RPMI8226 (cell line): ENCODE results near the gene GRM7.

Experiments used
- DNase-seq: peaks from one replicate; pipeline ENCODE4 v3.0.0-alpha.2; 2015

GRM7 gene

DNA sequence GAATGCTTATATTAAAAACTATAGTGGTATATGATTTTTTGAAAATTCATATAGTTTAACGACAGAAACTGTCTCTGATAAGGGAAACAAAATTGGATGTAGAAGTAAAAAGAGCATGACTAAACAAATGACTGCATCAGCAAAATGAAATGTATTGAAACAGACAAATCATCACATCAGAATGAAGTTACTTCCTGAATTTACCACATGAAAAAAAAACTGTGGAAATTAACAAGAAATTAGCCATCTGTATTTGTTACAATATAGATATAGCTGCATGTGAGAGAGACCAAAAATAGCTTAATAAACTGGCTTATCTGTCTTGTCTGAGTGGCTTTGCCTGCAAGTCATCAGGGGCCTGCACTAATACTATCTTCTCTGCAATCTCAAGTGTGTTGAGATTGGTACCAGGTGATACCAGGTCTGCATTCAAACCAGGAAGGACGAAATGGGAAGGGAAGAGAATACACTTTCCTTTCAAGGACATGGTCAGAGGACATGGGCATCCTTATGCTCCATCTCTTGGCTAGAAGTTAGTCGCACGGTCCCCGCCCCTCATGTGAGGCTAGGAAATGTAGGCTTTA is 388.7 kb downstream of the GRM7 start:
- no peak for DNase-seq

DNA sequence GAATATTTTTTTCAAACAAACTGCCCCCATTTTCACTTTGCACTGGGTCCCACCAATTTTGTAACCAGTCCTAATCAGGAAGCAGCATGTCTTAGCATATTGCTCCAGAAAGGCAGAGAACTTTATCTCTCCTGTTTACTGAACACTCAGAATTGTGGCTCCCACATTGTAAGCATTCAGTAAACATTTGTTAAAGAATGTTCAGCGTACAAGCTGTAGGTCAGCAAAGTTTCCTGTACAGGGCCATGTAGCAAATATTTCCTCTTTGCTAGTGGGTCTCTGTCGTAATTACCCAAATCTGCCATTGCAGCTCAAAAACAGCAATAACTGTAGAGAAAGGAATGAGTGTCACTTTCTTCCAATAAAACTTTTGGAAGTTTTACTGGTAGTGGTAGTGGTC is 393.3 kb downstream of the GRM7 start:
- no peak for DNase-seq

DNA sequence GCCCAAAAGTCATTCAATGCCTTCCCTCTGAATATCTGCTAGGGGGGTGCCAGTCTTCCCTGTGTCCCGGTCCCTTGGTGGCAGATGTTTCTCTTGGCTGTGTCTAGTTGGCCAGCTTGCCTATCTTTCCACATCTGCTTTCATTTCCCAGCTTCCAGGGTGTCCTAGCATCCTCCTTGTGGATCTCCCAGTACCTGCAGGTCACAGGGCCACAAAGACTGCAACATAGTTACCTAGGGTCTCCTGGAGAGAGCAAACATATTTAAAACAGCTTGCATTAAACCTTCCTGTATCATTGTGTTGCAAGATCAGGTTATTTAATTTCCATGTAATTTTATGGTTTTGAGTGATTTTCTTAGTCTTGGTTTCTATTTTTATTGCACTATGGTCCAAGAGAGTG is 400.1 kb downstream of the GRM7 start:
- no peak for DNase-seq

DNA sequence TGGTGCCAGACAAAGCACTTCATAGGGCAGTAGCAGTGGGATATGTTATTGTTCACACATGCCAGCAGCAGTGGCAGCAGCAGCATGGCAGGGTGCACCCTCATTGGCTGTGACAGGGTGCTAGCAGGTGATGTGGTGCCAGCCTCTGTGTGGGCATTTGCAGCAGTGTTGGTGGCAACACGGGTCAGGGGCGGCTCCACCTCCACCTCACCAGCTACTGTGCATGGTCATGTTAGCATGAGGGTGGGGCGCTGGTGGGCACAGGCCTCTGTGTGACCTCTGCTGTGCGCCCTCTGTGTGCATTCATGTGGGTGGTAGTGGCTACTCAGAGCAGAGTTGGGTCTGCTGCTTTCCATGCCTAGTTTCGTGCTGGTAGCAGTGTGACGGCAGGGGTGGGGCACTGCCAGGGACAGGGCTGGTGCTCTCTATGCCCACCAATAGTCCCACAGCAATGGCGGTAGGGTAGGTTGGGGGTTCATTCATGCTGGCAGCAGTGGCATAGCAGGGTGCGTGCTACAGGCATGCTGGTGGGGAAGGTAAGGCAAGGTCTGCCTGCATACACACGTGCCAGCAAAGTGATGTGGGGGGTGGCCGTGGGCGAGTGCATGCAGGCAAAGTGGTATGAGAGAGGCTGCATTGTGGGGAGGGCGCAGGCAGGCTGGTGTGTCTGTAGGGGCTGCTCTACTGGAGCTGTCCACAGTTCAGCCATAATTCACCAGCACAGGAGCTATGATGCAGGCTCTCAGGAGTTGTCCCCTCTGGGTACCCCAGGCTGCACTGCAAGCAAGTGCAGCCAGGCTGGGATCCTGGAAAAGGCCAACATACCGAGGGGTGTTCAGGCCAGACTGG is 402.7 kb downstream of the GRM7 start:
- no peak for DNase-seq

DNA sequence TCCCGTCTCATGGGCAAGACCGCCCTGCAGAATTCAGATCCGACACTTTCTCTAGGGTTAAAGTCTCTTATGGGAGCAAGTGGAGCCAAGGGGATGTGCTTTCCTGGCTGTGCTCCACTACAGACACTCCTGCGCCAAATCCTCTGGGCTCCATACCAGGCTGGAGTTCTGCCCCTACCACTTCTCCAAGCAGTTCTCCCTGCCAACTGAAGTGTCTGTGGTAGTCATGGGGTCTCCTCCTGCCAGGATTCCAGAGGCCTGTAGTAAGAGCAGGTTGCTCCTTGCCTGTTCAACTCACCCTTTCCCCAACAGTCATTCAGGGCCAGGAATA is 403.2 kb downstream of the GRM7 start:
- DNase-seq, result no peak

DNA sequence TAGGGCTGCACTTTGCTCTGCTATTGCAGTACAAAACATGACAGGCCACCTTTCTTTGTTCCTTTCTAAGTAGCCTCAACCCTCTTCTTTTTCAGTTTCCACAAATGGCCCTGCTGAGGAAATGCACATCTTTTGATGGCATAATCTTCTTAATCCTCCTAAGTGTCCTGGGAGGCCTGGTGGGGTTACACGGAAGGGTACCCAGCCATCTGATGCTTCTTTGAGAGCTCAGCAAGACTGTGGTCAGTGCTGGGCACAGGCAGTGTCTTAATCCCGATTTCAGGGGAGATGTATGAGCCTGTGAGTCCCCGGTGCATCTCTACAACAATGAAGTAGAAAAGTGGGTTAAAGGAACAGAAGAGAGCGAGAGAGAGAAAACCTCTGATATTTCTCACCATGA is 404.8 kb downstream of the GRM7 start:
- no peak for DNase-seq

DNA sequence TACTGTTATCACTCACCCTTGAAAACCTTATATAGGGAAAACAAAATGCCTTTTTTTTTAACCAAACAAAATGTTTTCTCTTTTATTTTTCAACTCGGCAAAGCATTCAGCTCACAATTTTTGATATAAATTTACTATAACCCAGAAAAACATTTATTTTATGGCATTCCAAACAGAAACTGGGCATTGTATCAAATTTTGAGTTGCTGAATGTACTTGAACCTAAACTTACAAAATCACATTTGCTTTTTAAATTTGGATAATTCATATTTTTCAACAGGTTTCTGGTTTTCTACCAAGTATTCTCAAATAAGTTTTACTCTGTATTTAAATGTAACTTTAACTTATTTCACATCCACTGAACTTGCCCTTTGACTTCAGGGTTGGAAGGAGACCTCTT is 405.6 kb downstream of the GRM7 start:
- DNase-seq, result no peak

DNA sequence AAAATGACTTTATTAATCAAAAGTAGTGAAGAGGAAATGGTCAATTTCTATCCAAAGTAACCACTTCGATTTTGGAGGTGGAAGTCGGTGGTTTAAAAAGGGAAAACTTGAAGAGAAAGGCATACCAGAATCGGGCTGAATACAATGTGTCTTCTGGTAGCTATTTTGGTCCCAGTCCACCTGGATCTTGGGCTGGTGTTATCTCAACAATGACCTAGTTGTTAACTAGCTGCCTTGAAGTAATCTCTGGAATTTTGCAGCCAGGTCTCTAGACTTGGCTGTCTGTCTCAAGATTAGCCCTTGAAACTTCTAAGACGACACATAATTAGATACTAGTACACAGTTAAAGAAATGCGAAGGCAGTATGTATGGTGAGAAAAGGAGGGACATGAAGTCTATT is 409.8 kb downstream of the GRM7 start:
- no peak for DNase-seq

DNA sequence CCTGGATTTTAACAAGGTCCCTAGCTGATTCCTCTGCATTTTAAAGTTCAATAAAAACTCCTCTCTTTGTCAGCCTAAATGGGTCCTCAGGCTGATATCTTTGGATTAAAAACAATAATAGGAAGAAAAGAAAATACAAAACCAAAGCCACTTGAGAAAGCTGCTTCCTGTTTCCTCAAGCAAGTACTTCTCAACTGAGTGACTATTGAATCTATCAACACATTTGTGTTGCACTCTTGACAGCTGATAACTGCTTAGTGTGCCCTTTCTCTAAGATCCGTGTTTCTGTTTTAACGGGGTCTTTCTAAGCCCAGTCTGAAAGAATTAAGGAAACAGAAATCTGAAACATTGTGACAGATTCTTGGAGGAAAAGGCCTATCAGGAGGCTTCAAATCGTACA is 410.7 kb downstream of the GRM7 start:
- no peak for DNase-seq

DNA sequence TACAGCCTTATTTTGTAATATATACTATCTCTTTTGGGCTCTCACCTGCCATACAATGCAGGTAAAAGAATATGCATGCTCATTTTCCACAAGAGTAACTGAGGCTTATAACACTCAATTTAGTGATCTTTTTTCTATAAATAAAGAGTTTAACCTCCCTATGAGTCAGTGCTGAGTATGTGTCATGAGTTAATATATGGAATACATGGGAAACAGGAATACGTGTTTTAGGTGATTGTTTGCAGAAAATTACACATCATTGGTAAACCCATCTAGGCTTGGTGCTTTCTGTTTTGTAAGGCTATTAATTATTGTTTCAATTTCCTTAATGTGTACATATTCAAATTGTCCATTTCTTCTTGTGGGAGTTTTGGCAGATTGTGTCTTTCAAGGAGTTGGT is 411.3 kb downstream of the GRM7 start:
- no peak for DNase-seq

DNA sequence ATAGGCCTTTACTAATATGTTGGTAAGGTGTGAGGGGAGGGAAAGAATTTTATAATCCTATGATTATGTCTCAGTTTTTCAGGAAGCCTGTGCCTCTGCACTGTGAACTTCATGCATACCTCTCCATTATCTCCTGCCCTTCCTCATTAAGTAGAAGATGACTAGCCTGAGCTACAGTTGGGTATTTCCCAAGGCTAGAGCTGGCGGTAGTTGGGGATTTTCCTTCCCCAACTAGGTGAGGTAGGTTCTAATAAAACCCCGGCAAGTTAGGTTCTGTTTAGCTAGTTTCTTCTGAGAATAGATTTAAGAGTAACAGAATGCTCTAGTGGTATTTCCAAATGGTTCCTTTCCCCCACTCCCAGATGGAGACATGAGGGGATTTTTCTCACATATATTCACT is 414.5 kb downstream of the GRM7 start:
- DNase-seq, result no peak

DNA sequence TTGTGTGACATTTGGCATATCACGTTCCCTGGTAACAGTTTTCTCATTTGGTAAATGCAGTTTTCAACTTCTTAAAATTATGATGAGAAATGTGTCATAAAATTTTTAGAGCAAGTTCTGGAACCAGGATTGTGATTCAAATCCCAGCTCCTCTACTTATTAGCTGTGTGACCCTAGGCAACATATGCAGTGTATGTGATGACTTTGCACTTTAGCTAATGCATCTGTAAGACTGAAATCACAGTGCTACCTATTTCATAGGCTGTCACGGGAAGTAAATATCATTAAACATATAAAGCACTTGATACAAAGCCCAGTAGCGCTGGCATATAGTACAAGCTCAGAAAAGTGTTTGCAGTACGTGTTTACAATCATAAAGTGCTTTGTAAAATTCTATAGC is 419.4 kb downstream of the GRM7 start:
- DNase-seq, result no peak

DNA sequence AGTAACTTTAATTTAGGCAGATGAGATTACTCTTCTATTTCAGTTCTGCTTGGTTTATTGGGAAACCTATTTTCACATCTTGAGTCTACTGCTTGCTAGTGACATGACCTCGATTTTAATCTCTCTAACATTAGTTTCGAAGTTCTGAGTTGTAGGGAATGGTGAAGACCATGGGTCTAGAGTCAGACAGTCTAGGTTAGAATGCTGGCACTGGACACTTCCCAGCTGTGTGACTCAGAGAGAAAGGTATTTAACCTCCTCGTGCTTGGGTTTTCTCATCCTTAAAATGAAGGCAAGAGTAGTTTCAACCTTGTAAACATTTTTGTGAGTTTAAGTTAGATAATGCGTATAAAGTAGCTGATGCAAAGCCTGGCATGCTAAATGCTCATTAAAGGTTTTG is 422.1 kb downstream of the GRM7 start:
- no peak for DNase-seq

DNA sequence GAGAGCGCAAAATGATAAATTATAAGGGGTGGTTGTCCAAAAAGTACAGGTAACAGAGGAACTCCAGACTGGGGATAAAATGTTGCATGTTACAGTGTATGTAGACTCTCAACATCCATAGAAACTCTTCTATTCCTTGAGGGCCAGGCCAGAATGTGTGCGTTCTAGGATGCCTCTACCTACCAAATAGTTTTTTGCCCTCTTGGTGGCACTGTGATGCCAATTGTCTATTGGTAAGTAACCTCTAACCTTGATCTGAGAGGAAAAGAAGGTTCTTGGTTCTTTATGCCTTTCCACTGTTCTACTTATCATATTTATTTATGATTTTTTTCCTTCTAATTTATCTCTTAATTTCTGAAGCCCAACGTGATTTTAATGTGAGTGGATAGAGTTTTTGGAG is 424.6 kb downstream of the GRM7 start:
- DNase-seq, result no peak

DNA sequence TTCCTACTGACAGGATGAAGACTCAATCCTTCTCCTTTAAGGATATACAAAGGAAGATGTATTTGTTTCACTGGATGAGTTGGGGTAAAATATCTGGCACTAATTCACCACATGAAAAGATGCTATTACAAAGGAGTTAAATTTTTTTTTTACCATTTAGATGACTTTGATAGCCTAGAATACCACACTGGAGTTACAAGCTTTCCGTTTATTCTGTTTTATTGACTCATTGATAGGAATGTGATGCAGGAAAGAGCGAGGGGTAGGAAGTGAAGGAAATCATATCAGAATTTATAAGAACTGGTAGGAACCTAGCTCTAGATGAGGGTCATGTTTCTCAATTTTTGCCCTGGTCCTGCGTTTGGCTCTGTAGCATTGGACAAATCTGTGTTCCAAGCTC is 427.2 kb downstream of the GRM7 start:
- no peak for DNase-seq

DNA sequence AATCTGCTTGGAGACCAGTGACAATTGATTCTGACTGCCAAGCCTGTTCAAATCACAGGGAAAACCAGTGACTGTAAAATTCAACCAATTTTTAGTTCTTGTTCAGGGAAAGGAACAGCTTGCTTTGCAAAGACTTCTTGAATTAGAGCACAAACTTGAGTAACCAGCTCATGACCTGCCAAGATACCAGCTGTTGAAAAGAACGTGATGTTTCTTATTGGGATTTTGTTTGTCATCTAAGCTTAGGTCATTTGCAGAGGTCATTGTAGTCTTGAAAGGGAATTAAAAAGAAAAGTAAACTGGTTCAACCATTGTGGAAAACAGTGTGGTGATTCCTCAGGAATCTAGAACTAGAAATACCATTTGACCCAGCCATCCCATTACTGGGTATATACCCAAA is 428.2 kb downstream of the GRM7 start:
- no peak for DNase-seq

DNA sequence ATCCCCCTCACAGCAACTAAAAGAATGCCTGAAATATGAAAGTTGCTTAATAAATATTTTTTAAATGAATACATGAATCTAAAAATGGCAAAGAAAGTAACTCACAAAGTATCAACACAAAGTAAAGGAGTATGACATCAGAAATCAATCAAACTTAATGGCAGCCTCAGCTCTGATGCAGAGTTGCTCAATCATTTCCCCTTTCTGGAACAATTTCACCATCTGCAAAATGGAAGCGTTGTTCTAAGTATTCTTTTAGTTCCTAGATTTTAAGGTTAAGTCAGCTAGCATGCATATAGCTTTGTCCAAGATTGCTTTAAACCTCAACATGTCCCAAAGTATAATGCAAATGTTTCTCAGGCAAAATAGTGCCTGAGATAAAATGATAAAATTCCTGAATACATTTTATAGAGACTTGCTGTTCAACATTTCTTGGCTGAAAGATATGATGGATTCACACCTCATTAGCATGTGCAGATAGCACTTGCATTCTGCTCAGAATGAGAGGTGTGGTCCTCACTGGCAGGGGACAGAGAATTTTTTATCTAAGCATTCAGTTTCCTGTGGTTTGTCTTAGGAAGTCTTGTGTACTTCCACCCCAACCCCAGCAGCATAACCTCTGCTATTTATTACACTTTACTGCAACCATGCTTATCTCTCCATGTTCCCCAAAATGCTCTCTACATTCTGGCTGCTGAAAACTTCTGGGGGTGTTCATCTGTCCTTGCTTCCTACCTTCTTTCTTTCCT is 429.3 kb downstream of the GRM7 start:
- DNase-seq, result no peak

DNA sequence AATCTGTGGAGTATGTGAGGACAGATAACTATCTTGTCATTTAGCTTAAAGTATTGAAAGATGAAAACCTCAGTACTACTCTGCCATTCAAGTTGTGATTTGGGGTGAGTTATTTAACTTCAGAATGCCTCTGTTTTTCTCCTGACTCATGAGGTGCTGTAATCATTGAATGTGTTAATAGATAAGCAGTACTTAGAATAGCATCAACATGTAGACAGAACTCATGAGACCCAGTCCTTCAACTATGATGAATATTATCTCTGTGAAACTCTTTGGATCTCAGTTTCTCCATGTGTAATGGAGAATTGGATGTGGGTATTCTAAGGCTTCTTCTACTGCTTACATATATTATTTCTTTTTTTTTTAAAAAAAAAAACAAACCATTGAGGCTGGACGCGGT is 431.4 kb downstream of the GRM7 start:
- no peak for DNase-seq

DNA sequence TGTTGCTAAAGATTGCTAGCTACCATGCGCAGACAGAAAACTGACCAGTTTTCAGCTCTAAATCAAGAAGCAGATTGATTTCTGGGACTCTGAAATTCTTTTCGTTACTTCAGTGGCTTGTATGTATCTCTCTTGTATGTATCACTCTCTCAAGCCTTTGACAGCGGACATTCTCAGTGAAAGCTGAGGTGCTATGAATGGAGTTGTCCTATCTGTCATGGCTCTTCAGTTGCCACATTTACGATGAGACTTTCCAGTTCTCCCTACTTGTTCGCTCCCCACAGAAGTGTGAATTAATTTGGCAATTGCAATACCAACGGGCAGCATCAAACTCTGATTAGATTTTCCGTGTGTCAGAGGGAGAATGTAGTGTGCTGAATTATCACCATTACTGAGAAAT is 432.4 kb downstream of the GRM7 start:
- no peak for DNase-seq

DNA sequence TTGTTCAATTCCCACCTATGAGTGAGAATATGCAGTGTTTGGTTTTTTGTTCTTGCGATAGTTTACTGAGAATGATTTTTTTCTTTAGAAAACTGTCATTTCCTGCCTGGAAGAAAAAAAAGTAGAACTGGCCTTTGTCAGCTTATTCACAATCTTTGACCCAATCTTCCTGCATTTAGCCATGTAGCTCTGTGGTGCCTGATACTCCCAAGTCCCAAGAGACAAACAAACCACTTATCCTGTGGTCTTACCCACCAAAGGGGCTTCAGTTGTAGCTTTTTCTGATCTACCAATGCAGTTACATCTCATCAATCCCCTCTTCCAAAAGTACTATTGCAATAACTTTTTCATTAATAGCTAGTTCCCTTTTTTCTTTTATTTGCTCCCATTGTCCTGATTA is 444.6 kb downstream of the GRM7 start:
- no peak for DNase-seq

DNA sequence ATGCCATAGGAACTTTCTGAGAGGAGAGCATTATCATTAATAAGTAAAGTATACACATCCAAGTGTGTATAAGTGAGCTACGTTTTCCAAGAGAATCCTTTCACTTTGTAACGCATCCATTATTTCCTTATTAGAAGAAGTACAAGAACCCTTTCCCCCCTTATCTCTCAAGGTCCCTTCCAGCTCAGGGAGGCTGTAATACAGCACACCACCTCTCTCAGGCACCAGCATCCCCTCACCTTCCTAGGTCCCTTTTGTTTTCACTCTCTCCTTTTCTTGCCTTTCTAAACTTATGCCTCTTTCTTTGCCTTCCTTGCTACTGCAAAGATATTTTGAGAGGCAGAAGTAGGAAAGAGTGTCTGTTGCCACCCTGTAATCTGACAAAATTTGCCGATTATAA is 446.0 kb downstream of the GRM7 start:
- DNase-seq, result no peak

DNA sequence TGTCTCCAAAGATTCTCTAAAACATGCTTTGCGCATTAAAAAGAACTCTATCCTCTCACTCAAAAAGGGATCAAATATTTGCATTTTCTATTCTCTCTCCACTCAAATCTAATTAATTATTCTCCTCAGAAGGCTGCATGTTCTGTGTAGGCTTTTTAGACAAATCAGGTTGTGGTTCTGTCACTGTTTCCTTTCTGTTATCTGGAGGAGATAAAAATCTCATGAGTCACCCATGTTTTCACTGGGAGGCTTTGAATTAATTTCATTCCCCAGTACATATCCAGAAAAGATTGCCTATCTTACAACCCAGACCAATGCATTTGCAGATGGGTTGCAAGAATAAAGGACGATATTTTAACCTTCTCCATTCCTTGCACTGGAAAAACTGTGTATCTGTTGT is 446.5 kb downstream of the GRM7 start:
- no peak for DNase-seq

DNA sequence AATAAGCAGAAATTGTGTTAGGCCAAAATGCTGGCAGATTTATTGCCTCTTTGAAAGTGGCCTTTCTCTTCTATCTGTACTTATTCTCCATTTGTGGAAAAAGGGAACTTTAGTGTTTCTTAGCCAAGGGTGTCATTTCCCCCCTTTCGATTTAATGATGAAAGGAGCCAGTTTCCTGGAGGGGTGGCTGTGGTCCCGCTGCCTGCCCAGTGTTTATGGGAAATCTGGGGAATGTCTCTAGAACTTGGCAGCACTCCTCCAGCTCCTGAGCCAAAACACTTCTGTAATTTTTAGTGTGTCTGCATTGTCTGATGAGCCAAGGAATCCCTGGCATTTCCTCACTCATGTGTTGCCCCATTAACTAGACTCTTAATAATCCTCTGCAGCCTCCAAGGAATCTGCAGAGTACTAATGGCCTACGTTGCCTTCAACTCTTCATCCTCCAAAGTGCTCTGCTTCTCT is 448.8 kb downstream of the GRM7 start:
- no peak for DNase-seq

DNA sequence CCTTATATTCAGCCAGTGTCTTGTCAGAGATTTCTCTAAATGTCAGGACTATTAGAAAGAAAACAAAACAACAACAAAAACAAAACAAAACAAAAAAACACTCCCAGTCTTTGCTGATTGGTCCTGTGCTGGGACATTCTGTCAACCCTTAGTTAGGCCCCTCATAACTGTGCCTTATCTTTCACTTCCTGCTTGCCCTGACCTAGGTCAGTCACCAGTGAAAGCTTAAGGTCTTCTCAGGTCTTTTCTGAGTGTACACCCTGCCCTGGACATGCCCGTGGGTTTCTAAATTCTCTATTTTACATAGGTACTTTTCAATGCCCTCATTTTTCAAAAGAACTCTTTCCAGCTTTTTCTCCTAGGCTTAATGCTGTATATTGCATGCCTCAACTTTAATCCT is 454.1 kb downstream of the GRM7 start:
- no peak for DNase-seq
